AG08396 (cell line): ENCODE measurements around the gene PLCB3.

Source experiments
- DNase-seq: peaks from one replicate; pipeline ENCODE4 v3.0.0; 2012; ENCODE audit warnings: low spot score, mixed read lengths

Gene PLCB3

DNA sequence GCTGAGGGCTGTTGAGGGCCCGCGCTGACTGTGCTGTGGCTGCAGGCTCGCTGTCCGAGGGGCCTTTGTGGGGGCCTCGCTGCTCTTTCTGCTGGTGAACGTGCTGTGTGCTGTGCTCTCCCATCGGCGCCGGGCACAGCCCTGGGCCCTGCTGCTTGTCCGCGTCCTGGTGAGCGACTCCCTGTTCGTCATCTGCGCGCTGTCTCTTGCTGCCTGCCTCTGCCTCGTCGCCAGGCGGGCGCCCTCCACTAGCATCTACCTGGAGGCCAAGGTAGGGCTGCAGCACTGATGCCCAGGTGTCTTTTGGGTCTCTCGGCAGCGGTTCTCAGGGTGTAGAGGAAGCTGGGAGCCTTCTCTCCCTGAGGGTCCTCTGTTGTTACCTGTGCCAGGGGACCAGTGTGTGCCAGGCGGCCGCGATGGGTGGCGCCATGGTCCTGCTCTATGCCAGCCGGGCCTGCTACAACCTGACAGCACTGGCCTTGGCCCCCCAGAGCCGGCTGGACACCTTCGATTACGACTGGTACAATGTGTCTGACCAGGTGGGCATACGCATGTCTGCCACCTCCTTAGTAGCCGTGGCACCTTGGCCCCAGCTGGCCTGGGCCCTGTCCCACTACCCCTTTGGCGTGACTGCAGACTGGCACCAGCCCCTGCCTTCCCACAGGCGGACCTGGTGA is 36.5 kb downstream of the PLCB3 start:
- no peak for DNase-seq

DNA sequence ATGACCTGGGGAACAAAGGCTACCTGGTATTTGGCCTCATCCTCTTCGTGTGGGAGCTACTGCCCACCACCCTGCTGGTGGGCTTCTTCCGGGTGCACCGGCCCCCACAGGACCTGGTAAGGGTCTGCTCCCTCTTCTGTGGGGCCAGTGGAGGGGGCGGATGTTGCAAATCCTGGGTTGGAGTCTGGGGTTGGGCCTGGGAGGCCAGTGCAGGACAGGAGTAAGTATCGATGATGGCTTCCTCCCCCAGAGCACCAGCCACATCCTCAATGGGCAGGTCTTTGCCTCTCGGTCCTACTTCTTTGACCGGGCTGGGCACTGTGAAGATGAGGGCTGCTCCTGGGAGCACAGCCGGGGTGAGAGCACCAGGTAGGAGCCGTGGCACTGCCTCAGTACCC is 37.0 kb downstream of the PLCB3 start:
- no peak for DNase-seq

DNA sequence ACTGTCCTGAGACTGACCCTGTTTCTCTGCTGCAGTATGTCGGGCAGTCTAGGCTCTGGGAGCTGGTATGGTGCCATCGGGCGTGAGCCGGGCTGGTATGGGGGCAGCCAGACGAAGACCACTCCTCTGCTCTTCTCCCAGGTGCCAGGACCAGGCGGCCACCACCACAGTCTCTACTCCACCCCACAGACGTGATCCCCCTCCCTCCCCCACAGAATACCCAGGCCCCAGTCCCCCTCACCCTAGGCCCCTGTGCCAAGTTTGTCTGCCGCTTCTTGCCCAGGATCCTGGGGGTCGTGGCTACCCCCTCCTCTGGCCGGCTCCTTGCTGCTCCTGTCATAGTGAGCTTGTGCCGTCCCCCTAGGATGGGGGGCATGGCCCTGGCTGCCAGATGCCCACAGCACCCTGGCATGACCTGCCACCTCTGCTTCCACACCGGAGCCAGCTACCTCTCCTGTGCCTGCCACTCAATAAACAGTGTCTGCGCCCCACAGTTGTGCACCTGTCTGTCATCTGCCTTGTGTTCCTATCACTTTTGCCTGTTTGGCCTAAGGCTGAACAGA is 37.8 kb downstream of the PLCB3 start:
- no peak for DNase-seq

GRCh38 chr11:64290352-64291261 is 39.3 kb downstream of the PLCB3 start:
- DNase-seq: no peak

- no peak for DNase-seq
Observed at GRCh38 chr11:64291262-64291751, 40.0 kb downstream of the PLCB3 start, which contains the start of gene KCNK4. TSS of gene KCNK4 (plus strand) at chr11:64291302. CDS start at chr11:64293019, 1,717 bp downstream.

GRCh38 chr11:64291752-64292459 is 40.6 kb downstream of the PLCB3 start:
- no peak for DNase-seq

DNA sequence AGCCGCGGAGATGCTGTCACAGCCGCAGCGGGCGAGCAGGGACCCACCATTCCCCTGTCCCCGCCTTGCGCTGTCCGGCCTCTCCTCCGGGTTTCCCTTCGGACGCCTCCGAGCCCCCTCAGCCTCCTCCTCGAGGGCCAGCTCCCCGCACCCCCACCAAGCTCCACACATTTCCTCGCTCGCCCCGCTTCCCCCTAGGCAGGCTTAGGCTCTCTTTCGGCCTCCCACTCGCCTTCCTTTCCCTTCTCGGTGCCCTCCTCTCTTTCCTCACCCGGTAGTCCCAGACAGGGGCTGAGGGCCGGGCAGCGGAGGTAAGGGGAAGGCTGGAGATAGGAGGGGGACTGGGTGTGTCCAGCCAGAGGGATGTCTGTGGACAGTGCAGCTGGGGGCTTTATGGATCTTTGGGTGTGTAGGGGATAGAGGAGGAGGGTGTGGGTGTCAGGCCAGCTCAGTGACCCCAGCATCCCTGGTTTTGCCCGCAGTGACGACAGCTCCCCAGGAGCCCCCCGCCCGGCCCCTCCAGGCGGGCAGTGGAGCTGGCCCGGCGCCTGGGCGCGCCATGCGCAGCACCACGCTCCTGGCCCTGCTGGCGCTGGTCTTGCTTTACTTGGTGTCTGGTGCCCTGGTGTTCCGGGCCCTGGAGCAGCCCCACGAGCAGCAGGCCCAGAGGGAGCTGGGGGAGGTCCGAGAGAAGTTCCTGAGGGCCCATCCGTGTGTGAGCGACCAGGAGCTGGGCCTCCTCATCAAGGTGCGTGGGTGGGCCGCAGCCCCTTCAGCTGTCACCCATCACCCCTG is 41.3 kb downstream of the PLCB3 start:
- no peak for DNase-seq

GRCh38 chr11:64294774-64295173 is 43.4 kb downstream of the PLCB3 start:
- peak; percentile 46 for DNase-seq

- DNase-seq: no peak
Observed at GRCh38 chr11:64295760-64296159, 44.4 kb downstream of the PLCB3 start.

- no peak for DNase-seq
Observed at GRCh38 chr11:64296236-64296635, 44.9 kb downstream of the PLCB3 start.

DNA sequence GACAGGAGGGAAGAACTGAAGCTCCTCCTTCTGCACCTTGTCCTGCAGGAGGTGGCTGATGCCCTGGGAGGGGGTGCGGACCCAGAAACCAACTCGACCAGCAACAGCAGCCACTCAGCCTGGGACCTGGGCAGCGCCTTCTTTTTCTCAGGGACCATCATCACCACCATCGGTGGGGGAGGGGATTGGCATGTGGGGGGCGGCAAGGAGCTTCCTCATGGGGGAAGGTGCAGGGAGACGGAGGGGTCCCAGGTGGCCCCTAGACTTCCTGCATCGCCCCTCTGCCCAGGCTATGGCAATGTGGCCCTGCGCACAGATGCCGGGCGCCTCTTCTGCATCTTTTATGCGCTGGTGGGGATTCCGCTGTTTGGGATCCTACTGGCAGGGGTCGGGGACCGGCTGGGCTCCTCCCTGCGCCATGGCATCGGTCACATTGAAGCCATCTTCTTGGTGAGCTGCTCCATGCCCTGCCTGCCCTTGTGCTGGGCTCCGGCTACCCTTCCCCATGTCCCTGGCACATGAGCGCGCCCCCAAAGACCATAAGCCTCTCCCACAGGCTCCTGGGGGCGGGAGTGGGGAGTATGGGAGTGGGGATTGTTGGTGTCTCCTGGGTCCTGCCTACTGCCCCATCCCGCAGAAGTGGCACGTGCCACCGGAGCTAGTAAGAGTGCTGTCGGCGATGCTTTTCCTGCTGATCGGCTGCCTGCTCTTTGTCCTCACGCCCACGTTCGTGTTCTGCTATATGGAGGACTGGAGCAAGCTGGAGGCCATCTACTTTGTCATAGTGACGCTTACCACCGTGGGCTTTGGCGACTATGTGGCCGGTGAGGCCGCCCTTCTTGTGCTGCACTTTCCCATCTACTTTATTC is 45.7 kb downstream of the PLCB3 start:
- no peak for DNase-seq

GRCh38 chr11:64297699-64298358 is 46.5 kb downstream of the PLCB3 start:
- no peak for DNase-seq

GRCh38 chr11:64298966-64299846 is 47.9 kb downstream of the PLCB3 start:
- peak; percentile 69 for DNase-seq

GRCh38 chr11:64299847-64300648 is 48.7 kb downstream of the PLCB3 start, which contains the start of gene CATSPERZ:
TSS of gene CATSPERZ (plus strand) at chr11:64300358. CDS start at chr11:64300411, 53 bp downstream.
- DNase-seq: no peak

GRCh38 chr11:64303109-64304031 is 52.0 kb downstream of the PLCB3 start:
- no peak for DNase-seq

DNA sequence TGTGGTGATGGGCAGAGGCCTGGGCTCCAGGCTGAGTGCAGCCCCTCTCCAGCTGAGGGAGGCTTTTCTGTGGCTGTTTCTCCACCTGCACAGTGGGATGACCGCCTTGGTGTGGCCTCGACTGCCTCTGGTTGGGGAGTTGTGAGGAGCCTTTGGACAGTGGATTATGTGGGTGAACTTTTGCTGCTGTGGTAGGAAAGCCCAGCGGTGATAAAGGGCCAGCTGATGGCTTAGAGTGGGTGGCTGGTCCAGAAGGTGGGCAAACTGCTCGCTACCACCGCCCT is 52.6 kb downstream of the PLCB3 start:
- DNase-seq: no peak
